ENCODE results near the gene ETAA1. TPM values are rescaled to one million over a fixed set of nuclear protein-coding genes. Genes with fewer than 3 reads are reported as not detected.

The ETAA1 gene
- total RNA-seq: 13.6 TPM
- long read RNA-seq, transcript ETAA1-201 (6 exons, 3,418 nt): major isoform, 9 of 13 reads
- long read RNA-seq, partial matches to known transcripts: 1 of 13 reads
- long read RNA-seq, other reads (novel, unspliced or antisense): 3 of 13 reads

DNA sequence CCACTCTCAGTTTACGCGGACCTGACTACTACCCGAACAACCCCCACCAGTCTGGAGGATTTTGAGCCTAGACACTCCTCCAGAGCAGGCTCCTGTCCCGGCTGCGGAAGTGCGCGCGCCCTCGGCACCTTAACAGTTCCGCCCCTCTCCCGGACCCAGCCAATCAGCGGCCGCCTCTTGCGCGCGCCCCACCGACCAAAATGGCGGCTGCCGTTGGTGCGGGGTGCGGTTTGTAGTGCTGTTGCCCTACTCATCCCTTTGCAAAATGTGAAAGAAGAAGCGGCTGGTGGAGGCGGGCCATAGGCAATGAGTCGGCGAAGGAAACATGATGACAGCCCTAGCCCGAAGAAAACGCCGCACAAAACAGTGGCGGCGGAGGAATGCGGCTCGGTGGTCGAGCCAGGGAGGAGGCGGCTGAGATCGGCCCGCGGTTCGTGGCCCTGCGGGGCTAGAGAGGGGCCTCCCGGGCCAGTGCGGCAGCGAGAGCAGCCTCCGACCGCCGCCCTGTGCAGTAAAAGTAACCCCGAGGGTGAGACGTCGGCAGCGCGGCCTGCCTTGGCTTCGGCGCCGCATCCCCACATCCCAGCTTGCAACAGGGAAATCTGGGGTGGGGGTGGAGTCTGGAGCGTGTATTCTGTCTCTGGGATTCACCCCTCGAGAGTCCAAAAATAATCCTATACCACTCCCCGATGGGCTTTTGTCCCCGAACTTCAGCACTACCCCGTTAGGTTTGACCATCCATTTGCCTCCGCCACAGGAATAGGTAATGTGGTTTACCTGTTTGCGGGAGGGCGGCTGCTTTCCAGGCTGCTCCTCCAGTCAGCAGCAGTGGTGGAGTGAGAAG is at the start of gene ETAA1:
Gene ETAA1, plus strand, starts transcription at position 191 of the 844 bp plus-strand sequence. Its CDS starts 116 bp downstream, at position 307.
- H3K27ac ChIP-seq: peak within 1 kb of the TSS; percentile 95
- intact Hi-C loops (cut with DNase I): no loop called here
- H3K4me1 ChIP-seq: peaks cover 17% of the 10 kb centered on the region
- TF ChIP-seq CTCF (IDR thresholded peaks at IDR 0.05): no peak
- H3K27me3 ChIP-seq (ENCODE audit: low read depth): no peaks in the 10 kb centered on the region
- peak; percentile 100 for ATAC-seq
- no peaks in the 10 kb centered on the region for H3K36me3 ChIP-seq
- DNase-seq: peak; percentile 95
- peak within 1 kb of the TSS; percentile 88 for H3K4me3 ChIP-seq
- no peaks in the 10 kb centered on the region for H3K9me3 ChIP-seq

DNA sequence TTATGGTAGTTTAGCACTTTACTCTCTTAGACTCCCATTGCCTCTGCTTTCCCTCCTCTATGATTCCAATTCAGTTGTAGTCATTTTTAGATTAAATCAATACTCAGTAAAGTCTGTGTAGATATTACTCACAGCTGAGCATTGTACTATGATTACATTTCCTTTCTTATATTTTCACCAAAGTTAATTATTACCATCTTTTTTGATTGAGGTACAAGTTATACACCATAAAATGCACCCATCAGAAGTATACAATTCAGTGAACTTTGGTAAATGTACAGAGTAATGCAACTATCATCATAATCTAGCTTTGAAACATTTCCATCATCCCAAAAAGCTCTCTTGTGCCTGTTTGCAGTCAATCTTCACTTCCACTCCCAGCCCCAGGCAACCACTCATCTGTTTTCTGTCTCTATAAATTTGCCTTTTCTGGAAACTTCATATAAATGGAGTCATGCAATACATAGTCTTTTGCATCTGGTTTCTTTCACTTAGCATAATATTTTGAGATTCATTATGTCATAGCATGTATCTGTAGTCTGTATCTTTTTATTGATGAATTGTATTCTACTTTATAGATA is 30.2 kb upstream of the ETAA1 start:
- ATAC-seq (no peak), DNase-seq (no peak)
- Histone ChIP-seq H3K27ac (no peak overlapping the region), H3K4me3 (no peak overlapping the region), H3K9me3 (no peaks in the 10 kb centered on the region), H3K27me3 (ENCODE audit: low read depth) (no peaks in the 10 kb centered on the region), H3K4me1 (no peaks in the 10 kb centered on the region), H3K36me3 (no peaks in the 10 kb centered on the region)
- no peak for TF ChIP-seq CTCF (IDR thresholded peaks at IDR 0.05)
- intact Hi-C loops (cut with DNase I): no loop called here

- Histone ChIP-seq H3K36me3 (no peaks in the 10 kb centered on the region), H3K27ac (no peak overlapping the region), H3K9me3 (no peaks in the 10 kb centered on the region), H3K27me3 (ENCODE audit: low read depth) (no peaks in the 10 kb centered on the region), H3K4me3 (peak overlapping the region; percentile 10), H3K4me1 (no peaks in the 10 kb centered on the region)
- DNase-seq: no peak
- no peak for TF ChIP-seq CTCF (IDR thresholded peaks at IDR 0.05)
- intact Hi-C loops (cut with DNase I): no loop called here
- ATAC-seq: no peak
Measured at GRCh38 chr2:67374481-67374880, 22.7 kb upstream of the ETAA1 start.

- ATAC-seq (no peak), DNase-seq (no peak)
- Histone ChIP-seq H3K36me3 (no peaks in the 10 kb centered on the region), H3K4me3 (no peak overlapping the region), H3K4me1 (no peaks in the 10 kb centered on the region), H3K27me3 (ENCODE audit: low read depth) (no peaks in the 10 kb centered on the region), H3K27ac (no peak overlapping the region), H3K9me3 (no peaks in the 10 kb centered on the region)
- no peak for TF ChIP-seq CTCF (IDR thresholded peaks at IDR 0.05)
- intact Hi-C loops (cut with DNase I): no loop called here
Measured at GRCh38 chr2:67374949-67375348, 22.2 kb upstream of the ETAA1 start.

DNA sequence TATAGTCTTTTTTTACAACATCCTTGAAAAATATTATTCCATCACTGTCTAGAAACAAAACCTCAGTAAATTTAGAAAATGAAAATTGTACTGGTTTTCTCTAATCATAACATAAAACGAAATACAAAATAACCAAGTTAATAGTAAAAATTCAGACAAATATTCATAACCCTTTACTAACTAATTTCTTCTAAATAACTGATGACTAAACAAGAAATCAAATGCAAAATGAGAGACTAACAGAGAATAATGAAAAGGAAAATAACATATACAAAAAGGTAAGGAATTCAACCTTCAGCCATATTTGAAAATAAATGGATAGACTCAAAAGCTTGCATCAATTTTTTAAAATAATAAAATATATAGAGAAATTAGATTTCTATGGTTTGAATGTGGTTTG is 18.6 kb upstream of the ETAA1 start:
- DNase-seq (no peak), ATAC-seq (no peak)
- intact Hi-C loops (cut with DNase I): no loop called here
- H3K4me1 ChIP-seq: no peaks in the 10 kb centered on the region
- no peak overlapping the region for H3K27ac ChIP-seq
- no peak overlapping the region for H3K4me3 ChIP-seq
- no peaks in the 10 kb centered on the region for H3K36me3 ChIP-seq
- no peaks in the 10 kb centered on the region for H3K9me3 ChIP-seq
- no peaks in the 10 kb centered on the region for H3K27me3 ChIP-seq (ENCODE audit: low read depth)
- TF ChIP-seq CTCF (IDR thresholded peaks at IDR 0.05): no peak
